ENCODE results near the gene ZNF716.
"Not testable (repeated sequence)": the region's sequence is repeated elsewhere in the genome, so short reads cannot be mapped to it uniquely, and the experiment has no call there.

Gene ZNF716

GRCh38 chr7:57426629-57427003, 23.4 kb upstream of the ZNF716 start:
- DNase-seq (ENCODE audit: low spot score) = no peak

- no peak for DNase-seq (ENCODE audit: low spot score)
Observed at GRCh38 chr7:57427146-57427545, 22.8 kb upstream of the ZNF716 start.

DNA sequence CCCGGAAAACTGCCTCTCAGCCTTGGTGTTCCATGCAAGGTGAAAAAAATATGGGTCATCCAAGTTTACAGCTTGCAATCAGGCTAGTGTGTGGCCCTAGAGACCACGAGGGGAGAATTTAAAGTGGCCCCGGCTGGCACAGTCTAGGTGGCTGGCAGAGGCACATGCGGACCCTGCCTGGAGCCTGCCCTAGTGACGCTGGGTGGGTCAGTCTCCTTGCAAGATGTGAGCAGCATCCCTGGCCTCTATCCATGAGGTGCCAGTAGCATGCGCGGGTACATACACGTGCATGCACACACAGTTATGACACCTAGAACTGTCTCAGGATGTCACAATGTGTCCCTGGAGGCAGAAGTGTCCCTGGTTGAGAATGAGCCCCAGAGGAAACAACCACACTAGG, 22.4 kb upstream of the ZNF716 start:
- DNase-seq (ENCODE audit: low spot score) = no peak

GRCh38 chr7:57432583-57432982, 17.4 kb upstream of the ZNF716 start:
- DNase-seq (ENCODE audit: low spot score) = no peak

GRCh38 chr7:57437581-57437980, 12.4 kb upstream of the ZNF716 start:
- DNase-seq (ENCODE audit: low spot score) = no peak

DNA sequence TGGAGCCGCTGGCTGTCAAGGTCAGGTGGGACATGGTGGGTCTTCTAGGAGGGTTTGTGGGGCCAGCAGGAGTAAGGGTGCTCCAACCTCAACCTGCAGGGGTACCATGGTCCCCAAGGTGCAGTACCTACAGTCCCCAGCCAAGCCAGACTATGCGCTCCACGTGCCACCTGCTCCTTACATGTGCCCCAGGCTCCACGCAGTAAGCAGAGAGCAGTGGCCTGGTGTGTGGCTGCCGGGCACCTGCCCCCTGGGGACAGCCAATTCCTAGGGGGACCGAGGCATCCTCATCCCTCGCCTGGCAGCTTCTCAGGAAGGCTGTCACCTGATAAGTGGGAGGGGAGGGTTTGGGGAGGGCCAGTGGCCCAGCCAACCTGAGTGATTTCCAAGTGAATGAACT, 11.7 kb upstream of the ZNF716 start:
- DNase-seq (ENCODE audit: low spot score) = no peak

DNA sequence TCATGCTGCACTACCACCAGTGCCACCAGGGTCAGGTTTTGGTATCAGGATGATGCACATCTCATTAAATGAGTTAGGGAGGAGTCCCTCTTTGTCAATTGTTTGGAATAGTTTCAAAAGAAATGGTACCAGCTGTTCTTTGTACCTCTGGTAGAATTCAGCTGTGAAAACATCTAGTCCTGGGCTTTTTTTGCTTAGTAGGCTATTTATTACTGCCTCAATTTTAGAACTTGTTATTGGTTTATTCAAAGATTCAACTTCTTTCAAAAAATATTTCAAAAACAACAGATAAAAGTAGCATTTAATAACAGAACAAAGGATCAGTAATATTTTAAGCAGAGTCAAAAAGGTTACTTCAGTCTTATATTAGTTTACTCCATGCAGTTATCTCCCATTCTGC, 6.4 kb upstream of the ZNF716 start:
- no peak for DNase-seq (ENCODE audit: low spot score)

DNA sequence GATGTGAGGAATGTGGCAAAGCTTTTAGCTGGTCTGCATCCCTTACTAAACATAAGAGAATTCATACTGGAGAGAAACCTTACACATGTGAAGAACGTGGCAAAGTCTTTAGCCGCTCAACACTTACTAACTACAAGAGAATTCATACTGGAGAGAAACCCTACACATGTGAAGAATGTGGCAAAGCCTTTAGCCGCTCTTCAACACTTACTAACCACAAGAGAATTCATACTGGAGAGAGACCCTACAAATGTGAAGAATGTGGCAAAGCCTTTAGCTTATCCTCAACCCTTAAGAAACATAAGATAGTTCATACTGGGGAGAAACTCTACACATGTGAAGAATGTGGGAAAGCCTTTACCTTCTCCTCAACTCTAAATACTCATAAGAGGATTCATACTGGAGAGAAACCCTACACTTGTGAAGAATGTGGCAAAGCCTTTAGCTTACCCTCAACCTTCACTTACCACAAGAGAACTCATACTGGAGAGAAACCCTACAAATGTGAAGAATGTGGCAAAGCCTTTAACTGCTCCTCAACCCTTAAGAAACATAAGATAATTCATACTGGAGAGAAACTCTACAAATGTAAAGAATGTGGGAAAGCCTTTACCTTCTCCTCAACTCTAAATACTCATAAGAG, 19.3 kb downstream of the ZNF716 start:
- DNase-seq (ENCODE audit: low spot score) = not testable (repeated sequence)

DNA sequence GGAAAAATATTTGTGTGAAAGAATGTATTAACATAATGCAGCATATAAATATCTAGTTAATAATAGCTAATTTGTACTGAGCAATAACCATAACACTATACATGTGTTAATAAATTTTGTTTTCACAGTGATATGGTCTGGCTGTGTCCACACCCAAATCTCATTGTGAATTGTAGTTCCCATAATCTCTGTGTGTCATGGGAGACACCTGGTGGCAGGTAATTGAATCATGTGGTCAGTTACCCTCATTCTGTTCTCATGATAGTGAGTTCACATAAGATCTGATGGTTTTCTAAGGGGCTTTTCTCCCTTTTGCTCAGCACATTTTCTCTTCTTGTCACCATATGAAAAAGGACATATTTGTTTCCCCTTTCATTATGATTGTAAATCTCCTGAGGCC, 30.3 kb downstream of the ZNF716 start:
- not testable (repeated sequence) for DNase-seq (ENCODE audit: low spot score)

GRCh38 chr7:57485022-57485421, 35.0 kb downstream of the ZNF716 start:
- DNase-seq (ENCODE audit: low spot score) = not testable (repeated sequence)

DNA sequence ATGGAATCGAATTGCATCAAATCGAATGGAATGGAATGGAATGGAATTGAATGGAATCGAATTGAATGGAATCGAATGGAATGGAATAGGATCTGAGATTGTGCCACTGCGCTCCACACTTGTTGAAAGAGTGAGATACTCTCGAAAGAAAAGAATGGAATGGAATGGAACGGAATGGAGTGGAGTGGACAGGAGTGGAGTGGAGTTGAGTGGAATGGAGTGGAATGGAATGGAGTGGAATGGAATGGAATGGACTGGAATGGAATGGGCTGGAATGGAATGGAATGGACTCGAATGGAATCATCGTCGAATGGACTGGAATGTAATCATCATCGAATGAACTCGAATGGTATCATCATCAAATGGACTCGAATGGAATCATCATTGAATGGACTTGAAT, 38.0 kb downstream of the ZNF716 start:
- DNase-seq (ENCODE audit: low spot score) = no peak

- not testable (repeated sequence) for DNase-seq (ENCODE audit: low spot score)
Observed at GRCh38 chr7:57495111-57495510, 45.1 kb downstream of the ZNF716 start.

DNA sequence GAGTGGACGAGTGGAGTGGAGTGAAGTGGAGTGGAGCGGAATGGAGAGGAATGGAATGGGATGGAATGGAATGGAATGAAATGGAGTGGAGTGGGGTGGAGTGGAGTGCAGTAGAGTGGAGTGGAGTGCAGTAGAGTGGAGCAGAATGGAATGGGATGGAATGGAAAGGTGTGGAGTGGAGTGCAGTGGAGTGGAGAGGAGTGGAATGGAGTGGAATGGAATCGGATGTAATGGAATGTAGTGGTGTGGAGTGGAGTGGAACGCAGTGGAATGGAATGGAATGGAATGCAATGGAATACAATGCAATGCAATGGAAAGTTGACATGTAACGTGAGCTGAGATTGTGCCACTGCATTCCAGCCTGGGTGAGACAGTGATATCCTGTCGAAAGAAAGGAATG, 46.4 kb downstream of the ZNF716 start:
- DNase-seq (ENCODE audit: low spot score) = no peak

- DNase-seq (ENCODE audit: low spot score) = no peak
Observed at GRCh38 chr7:57505176-57505575, 55.2 kb downstream of the ZNF716 start.

Data from kidney capillary endothelial cell (primary cell).